ENCODE measurements around the gene PGBD2.
"Not testable (repeated sequence)": the region's sequence is repeated elsewhere in the genome, so short reads cannot be mapped to it uniquely, and the experiment has no call there.

- not testable (repeated sequence) for TF ChIP-seq POLR2A (IDR thresholded peaks at IDR 0.05); CTCF (IDR thresholded peaks at IDR 0.05 in 4 of 5, conservative IDR thresholded peaks at IDR 0.05 in 1 of 5)
Observed at GRCh38 chr1:248927283-248927682, 21.2 kb downstream of the PGBD2 start.
